Uterus (tissue), 4 donors: Measurements from ENCODE around the gene ZC3H18. TPM values are rescaled to one million over a fixed set of nuclear protein-coding genes. Genes with fewer than 3 reads are reported as not detected.

Experiments used
- DNase-seq, 2 donors: peaks; one replicate each; pipeline ENCODE4 v3.0.0-alpha.2; 2019 to 2020
- H3K27ac ChIP-seq, 2 donors: fragments of 200-600 bp; sonication (generic); 1 replicate in 1 of 2; 2 replicates in 1 of 2; pipeline ENCODE4 v1.5.1; 2016 to 2018
- H3K27me3 ChIP-seq, 2 donors: fragments of 200-600 bp; sonication (generic); one replicate each; pipeline ENCODE4 v1.5.1; 2018 to 2019; ENCODE audit warnings: control low read depth in 1 of 2
- H3K36me3 ChIP-seq, 2 donors: fragments of 200-600 bp; sonication (generic); one replicate each; pipeline ENCODE4 v1.5.1; 2019; ENCODE audit warnings: control low read depth in 1 of 2
- H3K4me1 ChIP-seq, 2 donors: fragments of 200-600 bp; sonication (generic); one replicate each; pipeline ENCODE4 v1.5.1; 2018 to 2019; ENCODE audit warnings: control low read depth in 1 of 2
- H3K4me3 ChIP-seq, 2 donors: fragments of 200-600 bp; sonication (generic); 1 replicate in 1 of 2; 2 replicates in 1 of 2; pipeline ENCODE4 v1.5.1; 2018 to 2019; ENCODE audit warnings: mild to moderate bottlenecking in 1 of 2
- H3K9me3 ChIP-seq, 2 donors: fragments of 200-600 bp; sonication (generic); one replicate each; pipeline ENCODE4 v1.5.1; 2019; ENCODE audit warnings: control low read depth in 1 of 2
- CTCF ChIP-seq, 4 experiments: fragments of 200-600 bp in 2 of 4; fragments of 450-650 bp in 2 of 4; sonication (generic) in 2 of 4; IDR thresholded peaks; one replicate each; pipeline ENCODE4 v1.5.1; 2016 to 2019; ENCODE audit warnings: antibody characterized with exemption in 4 of 4, mild to moderate bottlenecking in 2 of 4, moderate library complexity in 1 of 4
- POLR2A ChIP-seq, 2 donors: fragments of 450-650 bp; IDR thresholded peaks; one replicate each; pipeline ENCODE4 v1.6.1; 2016; ENCODE audit warnings: antibody characterized with exemption in 2 of 2, mild to moderate bottlenecking in 1 of 2, moderate library complexity in 1 of 2
- intact Hi-C: fragments of 100-400 bp; cut with DNase I; formaldehyde crosslinking; loops from one replicate; pipeline ENCODE4 v1.15.1; 2023; ENCODE audit warnings: low total_unique reads
- total RNA-seq, 4 donors: library from RNA; depleted of rRNA in 3 of 4; stranded (reverse); fragments of >200 nt in 3 of 4; gene quantifications; one replicate each; pipeline versions ENCODE4 v1.1.0 to v1.2.4, GENCODE V29; 2014 to 2023
- donor health status: DM: yes; HTN: yes; CAD: no.

The ZC3H18 gene
- total RNA-seq, 4 donors from 2014 or later, result 0.88 to 58.8 (median 9.5) TPM

GRCh38 chr16:88568710-88569613 lies 1.2 kb upstream of the ZC3H18 start:
- no peaks in the 10 kb centered on the region for H3K27me3 ChIP-seq
- DNase-seq, result no peak
- no peak for TF ChIP-seq CTCF (IDR thresholded peaks at IDR 0.05)
- TF ChIP-seq POLR2A (IDR thresholded peaks at IDR 0.05), result no peak
- peak overlapping the region; percentile 77 for H3K27ac ChIP-seq
- peaks cover 0 to 8% of the 10 kb centered on the region in 2 donors for H3K4me1 ChIP-seq
- no peaks in the 10 kb centered on the region for H3K9me3 ChIP-seq
- intact Hi-C loops, result no loop called here
- no peaks in the 10 kb centered on the region for H3K36me3 ChIP-seq
- H3K4me3 ChIP-seq, result peak overlapping the region; percentile 49 to 66

- peak overlapping the region; percentile 77 for H3K27ac ChIP-seq
- peak in 1 of 2 donors; percentile 34 for DNase-seq
- H3K4me1 ChIP-seq, result peaks cover 0 to 8% of the 10 kb centered on the region in 2 donors
- H3K9me3 ChIP-seq, result no peaks in the 10 kb centered on the region
- TF ChIP-seq CTCF (IDR thresholded peaks at IDR 0.05), result no peak
- no peak for TF ChIP-seq POLR2A (IDR thresholded peaks at IDR 0.05)
- no peaks in the 10 kb centered on the region for H3K36me3 ChIP-seq
- no peaks in the 10 kb centered on the region for H3K27me3 ChIP-seq
- peak overlapping the region; percentile 49 to 66 for H3K4me3 ChIP-seq
- intact Hi-C loops, result no loop called here
Observed at GRCh38 chr16:88569614-88569984, 604 bp upstream of the ZC3H18 start.

- H3K36me3 ChIP-seq, result no peaks in the 10 kb centered on the region
- TF ChIP-seq CTCF (IDR thresholded peaks at IDR 0.05) (no peak), POLR2A (IDR thresholded peaks at IDR 0.05) (no peak)
- no peaks in the 10 kb centered on the region for H3K9me3 ChIP-seq
- no peaks in the 10 kb centered on the region for H3K27me3 ChIP-seq
- intact Hi-C loops, result no loop called here
- no peak for DNase-seq
- H3K4me3 ChIP-seq, result peak overlapping the region; percentile 66 to 75
- H3K27ac ChIP-seq, result peak overlapping the region; percentile 68 to 82
- peaks cover 0 to 8% of the 10 kb centered on the region in 2 donors for H3K4me1 ChIP-seq
Observed at GRCh38 chr16:88570691-88571092, 489 bp downstream of the ZC3H18 start.

GRCh38 chr16:88575251-88575650 lies 5.0 kb downstream of the ZC3H18 start:
- no peak for DNase-seq
- intact Hi-C loops, result no loop called here
- Histone ChIP-seq H3K36me3 (no peaks in the 10 kb centered on the region), H3K9me3 (no peaks in the 10 kb centered on the region), H3K27me3 (no peaks in the 10 kb centered on the region), H3K4me3 (no peak overlapping the region), H3K4me1 (peaks cover 0 to 8% of the 10 kb centered on the region in 2 donors), H3K27ac (no peak overlapping the region)
- TF ChIP-seq POLR2A (IDR thresholded peaks at IDR 0.05), result no peak
- TF ChIP-seq CTCF (IDR thresholded peaks at IDR 0.05), result no peak

- no peaks in the 10 kb centered on the region for H3K36me3 ChIP-seq
- no peak for TF ChIP-seq POLR2A (IDR thresholded peaks at IDR 0.05)
- no peak for TF ChIP-seq CTCF (IDR thresholded peaks at IDR 0.05)
- no peak overlapping the region for H3K4me3 ChIP-seq
- H3K27ac ChIP-seq, result no peak overlapping the region
- H3K27me3 ChIP-seq, result no peaks in the 10 kb centered on the region
- peaks cover 0 to 4% of the 10 kb centered on the region in 2 donors for H3K4me1 ChIP-seq
- intact Hi-C loops, result no loop called here
- no peaks in the 10 kb centered on the region for H3K9me3 ChIP-seq
- no peak for DNase-seq
Observed at GRCh38 chr16:88576307-88576706, 6.1 kb downstream of the ZC3H18 start.
